T-helper 22 cell (primary cell): ENCODE data around the gene HRCT1.
"Not testable (repeated sequence)": the region's sequence is repeated elsewhere in the genome, so short reads cannot be mapped to it uniquely, and the experiment has no call there.

Source experiments
- DNase-seq: peaks from one replicate; pipeline ENCODE4 v3.0.0-alpha.2; 2020; ENCODE audit warnings: low read depth

Gene HRCT1

DNA sequence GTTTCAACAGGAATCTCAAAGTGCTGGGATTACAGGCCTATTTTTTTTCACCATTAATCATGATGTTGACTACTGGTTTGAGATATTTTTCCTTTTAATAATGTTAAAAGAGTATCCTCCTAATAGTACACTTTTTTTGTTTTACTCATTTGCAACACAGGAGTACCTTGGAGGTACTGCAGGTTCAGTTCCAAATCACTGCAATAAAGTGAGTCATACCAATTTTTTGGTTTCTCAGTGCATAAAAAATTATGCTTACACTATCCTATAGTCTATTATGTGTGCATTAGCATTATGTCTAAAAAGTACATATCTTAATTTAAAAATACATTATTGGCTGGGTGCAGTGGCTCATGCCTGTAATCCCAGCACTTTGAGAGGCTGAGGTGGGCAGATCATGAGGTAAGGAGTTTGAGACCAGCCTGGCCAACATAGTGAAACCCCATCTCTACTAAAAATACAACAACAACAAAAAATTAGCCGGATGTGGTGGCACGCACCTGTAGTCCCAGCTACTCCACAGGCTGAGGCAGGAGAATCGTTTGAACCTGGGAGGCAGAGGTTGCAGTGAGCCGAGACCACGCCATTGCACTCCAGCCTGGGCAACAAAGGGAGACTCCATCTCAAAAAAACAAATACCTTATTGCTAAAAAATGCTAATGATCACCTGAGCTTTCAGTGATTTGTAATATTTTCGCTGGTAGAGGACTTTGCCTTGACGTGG lies 8.5 kb upstream of the HRCT1 start:
- DNase-seq: not testable (repeated sequence)

DNA sequence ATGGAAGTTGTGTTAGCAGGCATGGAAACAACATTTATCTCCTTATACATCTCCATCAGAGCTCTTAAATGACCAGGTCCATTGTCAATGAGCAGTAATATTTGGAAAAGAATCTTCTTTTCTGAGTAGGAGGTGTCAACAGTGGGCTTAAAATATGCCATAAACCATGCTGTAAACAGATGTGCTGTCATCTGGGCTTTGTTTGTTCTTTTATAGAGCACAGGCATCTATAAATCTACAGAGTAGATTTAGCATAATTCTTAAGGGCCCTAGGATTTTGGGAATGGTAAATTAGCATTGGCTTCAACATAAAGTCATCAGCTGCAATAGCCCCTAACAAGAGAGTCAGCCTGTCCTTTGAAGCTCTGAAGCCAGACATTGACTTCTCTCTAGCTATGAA lies 7.7 kb upstream of the HRCT1 start:
- DNase-seq: no peak

DNA sequence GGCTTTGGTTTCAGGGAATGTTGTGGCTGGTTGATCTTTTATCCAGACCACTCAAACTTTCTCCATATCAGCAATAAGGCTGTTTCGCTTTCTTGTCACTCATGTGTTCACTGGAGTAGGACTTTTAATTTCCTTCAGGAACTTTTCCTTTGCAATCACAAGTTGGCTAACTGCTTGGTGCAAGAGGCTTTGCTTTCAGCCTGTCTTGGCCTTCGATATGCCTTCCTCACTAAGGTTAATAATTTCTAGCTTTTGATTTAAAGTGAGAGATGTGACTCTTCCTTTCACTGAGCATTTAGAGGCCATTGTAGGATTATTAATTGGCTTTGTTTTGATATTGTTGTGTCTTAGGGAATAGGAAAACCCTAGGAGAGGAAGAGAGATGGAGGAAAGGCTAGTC lies 7.0 kb upstream of the HRCT1 start:
- DNase-seq: no peak

DNA sequence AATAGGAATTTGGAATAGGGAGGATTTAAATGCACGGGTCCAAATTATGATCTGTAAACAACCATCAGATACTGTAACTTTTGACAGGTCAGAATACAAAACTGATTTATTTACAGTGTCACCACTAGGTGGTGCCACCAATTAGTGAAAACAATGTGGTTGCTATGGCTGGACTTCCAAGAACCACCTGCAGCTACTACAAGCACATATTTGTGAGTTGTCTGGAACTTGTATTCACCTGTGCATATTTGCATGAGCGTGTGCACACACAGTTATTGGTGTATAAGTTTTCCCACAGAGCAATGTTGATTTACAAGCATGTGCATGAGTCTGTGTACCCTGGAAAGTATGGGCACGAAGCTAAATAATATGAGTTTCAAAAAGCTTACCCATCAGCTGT lies 3.0 kb upstream of the HRCT1 start:
- no peak for DNase-seq

DNA sequence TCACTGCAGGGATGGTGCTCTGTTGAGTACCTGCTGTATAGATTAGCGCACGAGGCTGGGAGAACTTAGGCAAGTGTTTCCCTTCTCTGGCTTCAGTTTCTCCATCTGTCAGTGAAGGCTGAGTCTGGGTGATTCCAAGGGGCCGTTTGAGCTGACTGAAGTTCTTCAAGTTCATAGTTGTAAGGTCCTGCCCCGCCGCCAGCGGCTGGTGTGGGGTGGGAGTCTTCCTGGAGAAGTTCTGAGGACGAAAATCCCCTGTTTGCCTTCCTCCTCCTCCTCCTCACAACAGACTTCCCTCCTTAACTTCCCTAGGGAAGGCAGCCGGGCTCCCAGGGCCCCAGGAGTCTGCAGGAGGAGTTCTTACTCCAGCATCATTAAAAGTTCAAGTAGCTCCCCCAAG lies 1.7 kb upstream of the HRCT1 start:
- DNase-seq: no peak

DNA sequence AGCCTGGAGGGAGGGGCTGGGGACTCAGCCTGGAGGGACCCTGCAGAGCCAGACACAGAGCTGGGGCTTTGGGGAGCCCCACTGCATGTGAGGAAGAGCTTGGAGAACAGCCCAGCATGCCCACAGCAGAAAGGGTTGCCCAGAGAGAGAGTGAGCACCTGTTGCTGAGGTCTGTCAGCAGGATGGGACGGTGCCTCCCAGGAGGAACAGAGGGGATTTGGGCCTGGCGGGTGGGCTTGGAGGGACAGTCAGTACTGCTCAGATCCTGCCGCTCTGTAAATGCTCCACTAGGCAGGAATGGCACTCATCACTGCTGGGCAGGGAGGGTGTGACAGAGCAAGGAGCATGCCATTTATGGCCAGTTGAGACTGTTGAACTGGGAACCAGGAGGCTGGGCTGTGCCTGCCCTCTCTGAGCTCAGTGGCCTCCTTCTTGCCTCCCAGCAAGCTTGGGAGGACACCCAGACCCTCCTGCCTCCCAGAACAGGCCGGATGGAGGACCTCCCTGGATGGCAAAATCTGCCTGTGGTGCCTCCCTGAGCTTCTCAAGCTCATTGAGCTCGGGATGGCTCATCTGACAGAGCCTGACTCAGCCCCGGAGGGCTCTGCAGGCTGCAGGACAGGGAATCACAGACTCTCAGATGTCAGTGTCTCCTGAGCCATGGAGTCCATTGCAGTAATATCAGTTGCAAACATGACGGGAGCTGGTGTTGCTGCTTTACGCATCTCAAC lies 786 bp upstream of the HRCT1 start:
- no peak for DNase-seq

DNA sequence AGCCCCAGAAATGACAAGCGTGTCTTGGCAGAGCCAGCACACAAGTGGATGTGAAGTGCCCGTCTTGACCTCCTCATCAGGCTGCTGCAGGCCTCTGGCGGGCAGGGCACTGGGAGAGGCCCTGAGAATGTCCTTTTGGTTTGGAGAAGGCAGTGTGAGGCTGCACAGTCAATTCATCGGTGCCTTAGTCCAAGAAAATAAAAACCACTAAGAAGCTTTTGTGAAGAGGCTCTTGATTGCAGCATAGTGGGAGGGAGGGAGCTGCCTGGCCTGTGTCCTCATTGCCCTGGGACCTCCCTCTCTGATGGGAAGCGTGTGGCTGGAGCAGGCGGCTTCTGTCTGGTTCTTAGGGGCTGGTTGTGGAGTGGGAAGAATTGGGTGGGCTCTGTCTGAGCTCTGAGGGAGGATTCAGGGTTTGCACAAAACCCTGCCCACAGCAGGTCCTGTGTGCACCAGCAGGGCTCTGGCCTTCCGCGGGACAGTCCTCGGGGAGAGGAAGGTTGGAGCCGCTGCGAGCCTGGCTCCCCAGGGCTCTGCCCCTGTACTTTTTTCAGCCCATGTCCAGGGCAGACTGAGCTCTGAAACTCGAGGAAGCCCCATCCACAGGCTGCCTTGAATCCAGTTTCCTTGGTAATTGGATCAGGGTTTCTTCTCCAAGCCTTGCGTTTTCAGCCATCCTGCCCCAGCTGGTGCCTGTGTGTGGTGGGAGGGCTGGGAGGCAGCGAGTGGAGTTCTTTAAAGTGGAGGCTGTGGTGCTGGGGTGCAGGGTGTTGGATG lies 1.1 kb downstream of the HRCT1 start:
- no peak for DNase-seq

DNA sequence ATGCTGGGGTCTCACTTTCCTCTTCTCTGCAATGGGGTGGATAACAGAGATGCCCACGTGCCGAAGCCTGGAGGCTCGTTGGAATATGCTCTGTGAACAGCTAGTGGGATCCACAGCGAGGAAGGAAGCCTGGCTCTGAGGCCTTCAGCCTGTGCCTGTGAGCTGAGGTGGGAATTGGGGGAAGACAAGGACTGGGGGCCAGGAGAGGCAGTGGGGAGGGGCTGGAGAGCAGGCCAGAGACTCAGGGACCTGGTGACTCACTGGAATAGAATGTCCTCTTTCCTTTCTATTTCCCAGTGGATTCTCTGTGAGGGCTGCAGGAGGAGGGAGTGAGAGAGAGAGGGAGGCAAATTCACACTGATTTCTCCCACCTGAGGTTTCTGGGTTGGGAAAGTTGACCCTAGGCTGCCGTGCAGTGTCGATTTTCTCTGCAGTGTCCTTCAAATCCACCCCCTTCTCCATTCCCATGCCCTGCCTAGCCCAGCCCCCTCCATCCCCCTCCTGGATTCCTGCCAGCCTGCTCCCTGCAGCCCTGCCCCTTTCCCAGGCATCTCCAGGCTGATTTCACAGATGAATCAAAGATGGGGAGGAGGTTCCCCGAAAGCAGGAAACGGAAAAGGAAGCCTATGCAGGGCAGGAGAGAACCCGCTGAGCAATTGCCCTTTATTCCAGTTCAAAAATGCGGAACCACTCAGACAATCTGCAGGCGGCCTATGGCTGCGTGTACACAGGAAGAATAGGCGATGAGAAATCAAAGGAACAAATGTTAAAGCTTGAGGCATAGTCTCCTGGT lies 1.9 kb downstream of the HRCT1 start:
- no peak for DNase-seq

DNA sequence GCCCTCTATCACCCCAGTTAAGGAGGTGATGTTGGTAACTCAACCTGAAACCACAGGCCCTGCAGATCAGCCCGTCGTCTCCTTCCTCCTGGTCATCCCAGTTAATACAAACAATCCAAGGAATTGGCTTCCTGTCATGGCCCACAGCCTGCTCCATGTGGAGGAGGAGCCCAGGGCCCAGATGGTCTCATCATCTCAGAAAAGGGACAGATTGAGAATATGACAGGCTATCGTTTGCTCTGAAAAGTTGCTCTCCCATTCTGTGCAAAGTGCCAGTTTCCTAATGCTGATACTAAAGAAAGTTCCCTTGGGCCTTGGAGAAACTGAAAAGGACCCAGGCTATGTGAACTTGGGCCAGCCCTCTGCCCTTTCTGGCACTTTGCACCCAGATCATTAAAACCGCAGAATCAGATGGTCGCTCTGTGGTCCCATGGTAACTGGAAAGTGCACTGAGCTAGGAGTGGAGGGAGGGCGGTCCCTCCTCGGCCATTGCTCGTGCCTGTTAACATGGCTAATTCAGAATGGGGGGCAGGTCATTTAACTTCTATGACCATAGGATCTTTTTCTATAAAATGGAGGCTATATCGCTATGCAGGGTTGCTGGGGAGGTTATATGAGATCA lies 2.6 kb downstream of the HRCT1 start:
- DNase-seq: no peak

DNA sequence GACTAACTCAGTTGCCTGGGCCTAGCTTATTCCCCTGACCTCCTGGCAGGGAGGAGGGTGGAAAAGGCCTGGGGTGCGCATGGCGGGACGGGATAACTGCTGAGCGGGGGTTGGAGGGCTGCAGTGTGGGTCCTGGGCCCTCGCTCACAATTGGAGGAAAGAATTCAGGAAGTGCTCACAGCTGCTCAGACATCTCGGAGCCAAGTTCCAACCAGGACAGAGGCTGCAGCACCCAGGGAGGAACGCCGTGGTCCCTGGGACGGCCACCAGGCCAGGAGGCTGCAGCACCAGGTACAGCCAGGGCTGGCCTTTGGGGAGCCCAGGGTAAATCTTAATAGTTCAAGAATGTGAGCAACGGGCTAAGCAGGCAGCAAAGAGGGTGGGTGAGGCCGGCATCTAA lies 3.3 kb downstream of the HRCT1 start, which contains the start of gene SPAAR:
SPAAR (plus strand) TSS at position 217 of the 400 bp plus-strand sequence. CDS start 974 bp downstream, outside the sequence.
- no peak for DNase-seq

DNA sequence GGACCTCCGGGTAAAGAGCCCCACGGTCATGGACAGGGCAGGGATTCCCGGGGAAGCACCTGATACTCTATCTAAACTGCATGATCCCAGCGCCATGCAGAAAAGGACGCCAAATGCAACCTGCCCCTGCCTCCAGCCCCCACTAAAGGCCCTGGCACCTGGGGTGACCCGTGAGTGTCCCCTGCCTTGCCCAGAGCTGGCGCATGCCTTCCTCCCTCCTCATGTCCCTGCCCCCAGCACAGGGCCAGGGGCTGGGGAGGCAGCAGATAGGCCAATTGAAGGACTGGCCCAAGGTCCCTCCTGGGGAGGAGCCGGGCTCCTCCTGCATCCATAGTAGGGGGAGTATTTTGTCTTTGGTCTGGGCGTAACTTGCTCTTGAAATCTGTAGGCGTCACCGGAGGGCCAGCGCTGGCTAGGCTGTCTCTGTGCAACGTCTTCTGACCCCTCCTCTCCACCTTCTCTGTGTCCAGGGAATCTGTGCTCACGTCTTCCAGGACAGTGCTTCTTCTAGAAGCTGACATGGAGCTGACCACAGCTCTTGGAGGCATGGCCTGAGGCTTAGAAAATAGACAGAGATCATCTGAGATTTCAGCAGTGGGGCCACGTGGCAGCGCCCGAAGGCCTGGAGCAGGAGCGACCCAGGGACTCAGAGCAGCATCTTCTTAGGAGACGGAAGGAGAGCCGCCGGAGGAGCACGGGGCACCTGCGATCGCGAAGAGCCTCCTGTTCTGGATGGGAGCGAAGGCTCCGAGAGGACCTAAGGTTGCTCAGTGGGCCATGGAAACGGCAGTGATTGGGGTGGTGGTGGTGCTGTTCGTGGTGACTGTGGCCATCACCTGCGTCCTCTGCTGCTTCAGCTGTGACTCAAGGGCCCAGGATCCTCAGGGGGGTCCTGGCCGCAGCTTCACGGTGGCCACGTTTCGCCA lies 3.9 kb downstream of the HRCT1 start:
- DNase-seq: no peak

DNA sequence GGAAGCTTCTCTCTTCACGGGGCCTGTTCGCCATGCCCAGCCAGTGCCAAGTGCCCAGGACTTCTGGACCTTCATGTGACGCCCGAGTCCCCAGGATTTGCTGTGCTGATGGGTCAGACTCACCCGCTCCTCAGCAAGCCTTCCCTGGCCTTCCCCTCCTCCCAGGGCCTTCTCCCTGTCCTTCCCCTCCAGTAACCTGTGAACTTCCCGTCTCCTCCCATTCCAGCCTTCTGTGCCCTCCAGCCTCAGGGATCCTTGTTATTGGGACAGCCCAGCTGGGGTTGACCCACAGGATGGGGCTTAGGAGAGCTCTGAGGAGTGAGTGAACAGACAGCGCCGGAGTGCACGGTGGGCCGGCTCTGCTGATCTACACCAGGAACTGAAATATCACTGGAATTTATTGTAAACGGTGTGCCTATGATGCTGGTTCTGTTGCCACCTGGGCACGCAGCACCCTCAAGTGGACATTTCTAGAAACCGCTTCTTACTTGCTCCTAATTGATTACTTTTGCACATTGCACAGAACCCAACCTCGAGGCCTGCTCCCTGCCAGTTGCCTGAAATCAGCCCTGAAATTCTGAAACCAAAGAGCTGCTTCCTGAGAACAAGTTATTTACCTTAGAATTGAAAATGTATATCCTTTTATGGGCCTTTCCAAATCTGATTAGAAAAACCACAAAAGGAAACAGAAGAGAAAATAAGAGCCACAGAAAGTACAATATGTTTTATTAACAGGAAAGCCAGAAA lies 4.8 kb downstream of the HRCT1 start:
- no peak for DNase-seq

DNA sequence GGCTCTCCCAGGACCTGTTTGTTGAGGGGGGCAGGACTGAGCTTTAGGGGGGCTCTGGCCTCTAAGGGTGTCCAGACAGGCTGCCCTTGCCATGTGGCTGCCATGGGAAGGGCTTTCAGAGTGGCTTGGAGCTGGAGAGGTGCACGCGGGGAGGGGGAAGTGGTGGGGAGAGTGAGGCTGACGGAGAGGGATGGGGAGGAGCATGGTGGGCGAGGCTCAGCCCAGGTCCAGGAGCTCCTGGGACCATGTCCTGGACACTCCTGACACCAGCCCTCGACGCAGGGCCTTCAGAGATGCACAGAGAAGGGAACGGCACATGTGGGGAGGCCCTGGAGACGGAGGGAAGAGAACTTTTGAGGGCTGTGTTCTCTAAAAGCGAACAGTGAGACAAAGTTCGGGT lies 5.7 kb downstream of the HRCT1 start:
- DNase-seq: no peak

DNA sequence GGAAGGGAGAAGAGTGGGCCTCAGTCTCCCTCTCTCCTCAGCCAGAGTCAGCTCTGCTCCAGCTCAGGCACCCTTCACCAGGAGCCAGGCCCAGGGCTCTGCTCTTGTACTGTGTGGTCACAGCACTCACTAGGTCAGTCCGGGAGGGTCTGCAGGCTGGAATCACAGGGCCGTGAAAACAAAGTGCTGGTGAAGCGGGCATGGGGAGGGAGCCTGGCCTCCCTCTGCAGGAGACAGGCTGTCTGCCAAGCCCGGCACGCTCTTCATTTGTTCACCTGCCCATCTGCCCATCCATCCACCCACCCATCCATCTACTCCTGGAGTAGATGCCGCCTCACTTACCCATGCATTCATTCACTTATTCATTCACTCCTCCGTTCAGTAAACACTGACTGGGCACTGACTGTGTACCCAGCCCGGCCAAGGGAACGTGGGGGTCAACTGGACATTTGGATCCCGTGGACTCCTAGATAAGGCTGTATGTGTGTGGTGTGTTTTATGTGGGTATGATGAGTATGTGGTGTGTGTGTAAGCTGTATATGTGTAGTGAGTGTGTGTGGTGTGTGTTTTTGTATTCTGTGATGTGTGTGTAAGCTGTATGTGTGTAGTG lies 6.9 kb downstream of the HRCT1 start:
- no peak for DNase-seq

DNA sequence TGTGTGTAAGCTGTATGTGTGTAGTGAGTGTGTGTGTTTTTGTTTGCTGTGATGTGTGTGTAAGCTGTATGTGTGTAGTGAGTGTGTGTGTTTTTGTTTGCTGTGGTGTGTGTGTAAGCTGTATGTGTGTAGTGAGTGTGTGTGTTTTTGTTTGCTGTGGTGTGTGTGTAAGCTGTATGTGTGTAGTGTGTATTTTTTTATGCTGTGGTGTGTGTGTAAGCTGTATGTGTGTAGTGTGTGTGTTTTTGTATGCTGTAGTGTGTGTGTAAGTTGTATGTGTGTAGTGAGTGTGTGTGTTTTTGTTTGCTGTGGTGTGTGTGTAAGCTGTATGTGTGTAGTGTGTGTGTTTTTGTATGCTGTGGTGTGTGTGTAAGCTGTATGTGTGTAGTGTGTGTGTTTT lies 7.4 kb downstream of the HRCT1 start:
- DNase-seq: not testable (repeated sequence)

DNA sequence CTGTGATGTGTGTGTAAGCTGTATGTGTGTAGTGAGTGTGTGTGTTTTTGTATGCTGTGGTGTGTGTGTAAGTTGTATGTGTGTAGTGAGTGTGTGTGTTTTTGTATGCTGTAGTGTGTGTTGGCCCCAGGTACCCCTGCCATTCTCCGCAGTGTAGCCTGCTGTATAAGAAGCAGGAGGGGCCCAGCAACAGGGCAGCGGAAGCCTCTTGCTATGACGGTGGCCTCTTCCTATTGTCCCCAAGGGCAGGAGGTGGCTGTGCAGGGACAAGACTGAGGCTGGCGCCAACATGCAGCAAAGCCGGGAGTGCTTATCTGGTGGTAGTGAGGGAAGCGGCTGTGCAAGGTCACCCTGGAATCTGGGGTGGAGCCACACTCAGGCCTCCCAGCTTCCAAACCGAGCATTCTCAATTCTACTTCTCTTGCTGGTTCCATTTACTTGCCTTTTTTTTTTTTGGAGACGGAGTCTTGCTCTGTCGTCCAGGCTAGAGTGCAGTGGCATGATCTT lies 8.4 kb downstream of the HRCT1 start:
- DNase-seq: no peak

DNA sequence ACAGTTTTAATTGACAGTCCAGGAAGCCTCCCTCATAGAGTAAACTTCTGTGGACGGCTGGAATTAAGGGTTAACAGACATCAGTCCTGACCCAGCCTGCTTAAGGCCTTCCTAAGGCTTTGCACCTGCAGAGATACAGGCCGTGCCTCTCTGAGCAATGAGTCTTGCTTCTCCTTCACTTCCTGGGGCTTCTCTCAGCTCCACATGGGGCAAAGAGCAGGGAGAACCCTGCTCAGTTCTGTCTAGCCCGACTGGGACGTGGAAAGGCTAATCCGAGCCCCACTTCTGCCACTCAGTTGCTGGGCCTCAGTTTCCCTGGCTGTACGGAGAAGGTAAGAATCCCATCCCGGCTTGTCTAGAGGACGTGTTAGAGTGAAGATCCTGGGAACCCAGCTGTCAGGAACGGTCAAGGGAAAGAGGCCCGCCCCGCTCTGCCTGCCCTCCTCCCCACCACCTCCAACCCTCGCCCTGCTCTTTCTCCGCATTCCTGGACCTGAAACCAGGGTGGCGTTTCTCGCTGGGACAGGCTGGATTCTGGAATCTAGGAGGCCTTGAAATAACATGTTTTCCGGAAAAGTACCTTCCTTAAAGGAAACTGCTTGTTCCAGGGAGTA lies 9.8 kb downstream of the HRCT1 start:
- no peak for DNase-seq

DNA sequence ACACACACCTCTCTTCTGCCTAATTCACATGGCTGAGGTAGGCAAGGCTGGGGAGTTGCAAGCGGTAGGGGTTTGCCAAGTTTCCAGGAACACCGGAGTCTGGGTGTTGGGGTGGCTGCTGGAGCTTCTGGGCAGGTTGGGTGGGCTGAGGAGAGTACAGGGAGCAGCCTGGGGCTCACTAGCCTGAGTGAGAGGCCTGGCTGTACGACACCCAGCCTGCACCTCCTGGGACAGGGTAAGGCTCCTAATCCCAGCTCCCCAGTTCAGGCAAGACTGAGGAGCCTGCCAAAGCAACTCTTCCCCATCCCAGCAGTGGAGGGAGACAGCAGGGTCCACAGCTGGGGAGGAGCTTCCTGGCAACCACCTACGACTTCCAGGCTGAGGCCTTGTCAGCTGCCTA lies 11.3 kb downstream of the HRCT1 start:
- DNase-seq: no peak

DNA sequence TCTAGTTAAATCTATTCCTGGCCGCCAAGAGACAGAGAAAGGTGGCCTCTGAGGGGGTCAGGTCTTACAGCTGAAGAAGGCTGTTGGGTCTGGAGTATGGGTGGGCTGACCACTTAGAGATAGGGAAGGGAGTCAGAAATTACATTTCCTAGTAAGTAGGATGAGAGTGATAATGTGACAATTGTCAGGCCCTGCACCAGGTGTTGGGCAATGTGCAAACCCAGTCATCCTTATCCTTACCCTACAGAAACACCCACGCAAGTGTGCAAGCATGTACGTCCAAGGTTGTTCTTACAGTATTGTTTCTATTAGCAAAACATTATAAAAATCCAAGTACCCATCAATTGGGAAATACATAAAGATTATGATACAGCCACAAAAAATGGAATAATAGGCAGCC lies 12.8 kb downstream of the HRCT1 start:
- DNase-seq: no peak
